HepG2 (cell line): ENCODE results near the gene MAPRE3. TPM values are rescaled to one million over a fixed set of nuclear protein-coding genes. Genes with fewer than 3 reads are reported as not detected.

Source experiments
- ZNF572 ChIP-seq: sonication (generic); formaldehyde crosslinking; IDR thresholded peaks from 2 replicates; pipeline ENCODE4 v1.5.1; 2020; ENCODE audit warnings: mild to moderate bottlenecking, missing genetic modification reagents
- ZNF747 ChIP-seq: sonication (generic); formaldehyde crosslinking; IDR thresholded peaks from 2 replicates; pipeline ENCODE4 v1.8.1; 2023; ENCODE audit warnings: missing genetic modification reagents, mild to moderate bottlenecking, borderline replicate concordance
- polyA plus RNA-seq, 8 experiments: library from polyadenylated mRNA; depleted of rRNA in 3 of 8; stranded (reverse) in 7 of 8; unstranded in 1 of 8; fragments of >200 nt; fragmentation: Illumina TruSeq in 4 of 8; extraction: Trizol in 4 of 8; gene quantifications; 2 replicates each; pipeline versions ENCODE4 v1.2.1 to v1.2.3, GENCODE V29; 2011 to 2016; ENCODE audit warnings: low read depth in 4 of 8, missing spikeins in 1 of 8, mixed read lengths in 1 of 8; ENCODE audit not compliant: insufficient read depth in 1 of 8
- total RNA-seq, 5 experiments: library from RNA; depleted of rRNA; stranded (reverse); fragments of >200 nt; fragmentation: Illumina TruSeq; extraction: Trizol; gene quantifications; 2 replicates each; pipeline ENCODE4 v1.2.3, GENCODE V29; 2016; ENCODE audit warnings: low read depth in 1 of 5
- TF ChIP-seq, protein P1 (sequence below), 2 experiments: fragments of 450-650 bp in 1 of 2; sonication (generic) in 1 of 2; formaldehyde crosslinking in 1 of 2; IDR thresholded peaks; 2 replicates each; pipeline versions ENCODE4 v1.6.1 to v1.8.0; 2016 to 2022; ENCODE audit warnings: antibody characterized with exemption in 1 of 2, mild to moderate bottlenecking in 1 of 2, missing genetic modification reagents in 1 of 2
- TF ChIP-seq, protein P2 (sequence below), 2 experiments: fragments of 450-650 bp in 1 of 2; sonication (generic) in 1 of 2; formaldehyde crosslinking; IDR thresholded peaks; 2 replicates each; pipeline versions ENCODE4 v1.5.0 to v1.8.0; 2020 to 2022; ENCODE audit warnings: mild to moderate bottlenecking in 1 of 2, missing genetic modification reagents in 1 of 2

The MAPRE3 gene
- total and polyA plus RNA-seq, 2 of the 13 experiments (the other 11 are each of a cell fraction or from before 2014, with no cell fraction given): 0.31 to 0.91 TPM

DNA sequence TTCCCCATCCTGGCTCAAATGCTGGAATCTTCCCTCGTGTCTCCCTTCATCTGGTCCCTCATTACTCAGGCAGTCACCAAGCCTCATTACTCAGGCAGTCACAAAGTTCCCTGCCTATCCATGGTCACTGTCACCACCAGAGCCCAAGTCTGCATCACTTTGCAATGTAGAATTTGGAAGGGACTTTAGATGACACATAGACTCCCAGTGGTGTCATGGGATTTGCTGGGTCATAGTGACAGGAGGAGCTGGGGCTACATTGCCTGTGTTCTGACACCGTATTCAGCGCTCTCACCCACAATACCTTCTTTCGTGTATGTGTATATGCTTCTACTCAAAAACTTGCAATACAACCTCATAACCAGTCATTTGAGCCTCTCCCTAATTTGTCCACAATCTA lies 105.9 kb downstream of the MAPRE3 start (continued):
- TF ChIP-seq, protein P1, sequence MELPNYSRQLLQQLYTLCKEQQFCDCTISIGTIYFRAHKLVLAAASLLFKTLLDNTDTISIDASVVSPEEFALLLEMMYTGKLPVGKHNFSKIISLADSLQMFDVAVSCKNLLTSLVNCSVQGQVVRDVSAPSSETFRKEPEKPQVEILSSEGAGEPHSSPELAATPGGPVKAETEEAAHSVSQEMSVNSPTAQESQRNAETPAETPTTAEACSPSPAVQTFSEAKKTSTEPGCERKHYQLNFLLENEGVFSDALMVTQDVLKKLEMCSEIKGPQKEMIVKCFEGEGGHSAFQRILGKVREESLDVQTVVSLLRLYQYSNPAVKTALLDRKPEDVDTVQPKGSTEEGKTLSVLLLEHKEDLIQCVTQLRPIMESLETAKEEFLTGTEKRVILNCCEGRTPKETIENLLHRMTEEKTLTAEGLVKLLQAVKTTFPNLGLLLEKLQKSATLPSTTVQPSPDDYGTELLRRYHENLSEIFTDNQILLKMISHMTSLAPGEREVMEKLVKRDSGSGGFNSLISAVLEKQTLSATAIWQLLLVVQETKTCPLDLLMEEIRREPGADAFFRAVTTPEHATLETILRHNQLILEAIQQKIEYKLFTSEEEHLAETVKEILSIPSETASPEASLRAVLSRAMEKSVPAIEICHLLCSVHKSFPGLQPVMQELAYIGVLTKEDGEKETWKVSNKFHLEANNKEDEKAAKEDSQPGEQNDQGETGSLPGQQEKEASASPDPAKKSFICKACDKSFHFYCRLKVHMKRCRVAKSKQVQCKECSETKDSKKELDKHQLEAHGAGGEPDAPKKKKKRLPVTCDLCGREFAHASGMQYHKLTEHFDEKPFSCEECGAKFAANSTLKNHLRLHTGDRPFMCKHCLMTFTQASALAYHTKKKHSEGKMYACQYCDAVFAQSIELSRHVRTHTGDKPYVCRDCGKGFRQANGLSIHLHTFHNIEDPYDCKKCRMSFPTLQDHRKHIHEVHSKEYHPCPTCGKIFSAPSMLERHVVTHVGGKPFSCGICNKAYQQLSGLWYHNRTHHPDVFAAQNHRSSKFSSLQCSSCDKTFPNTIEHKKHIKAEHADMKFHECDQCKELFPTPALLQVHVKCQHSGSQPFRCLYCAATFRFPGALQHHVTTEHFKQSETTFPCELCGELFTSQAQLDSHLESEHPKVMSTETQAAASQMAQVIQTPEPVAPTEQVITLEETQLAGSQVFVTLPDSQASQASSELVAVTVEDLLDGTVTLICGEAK (IDR thresholded peaks at IDR 0.05): no peak
- TF ChIP-seq, protein P1 (CRISPR knock-in tag; IDR thresholded peaks at IDR 0.05): no peak
- TF ChIP-seq ZNF572 (CRISPR knock-in tag) (no peak), ZNF747 (CRISPR knock-in tag) (no peak)
- TF ChIP-seq, protein P2, sequence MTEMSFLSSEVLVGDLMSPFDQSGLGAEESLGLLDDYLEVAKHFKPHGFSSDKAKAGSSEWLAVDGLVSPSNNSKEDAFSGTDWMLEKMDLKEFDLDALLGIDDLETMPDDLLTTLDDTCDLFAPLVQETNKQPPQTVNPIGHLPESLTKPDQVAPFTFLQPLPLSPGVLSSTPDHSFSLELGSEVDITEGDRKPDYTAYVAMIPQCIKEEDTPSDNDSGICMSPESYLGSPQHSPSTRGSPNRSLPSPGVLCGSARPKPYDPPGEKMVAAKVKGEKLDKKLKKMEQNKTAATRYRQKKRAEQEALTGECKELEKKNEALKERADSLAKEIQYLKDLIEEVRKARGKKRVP (CRISPR knock-in tag; IDR thresholded peaks at IDR 0.05): 0 out of 4 replicates have a peak, but pooled peaks of 1 of the 2 experiments have one; percentile 16

Other genes with a start within 250 kb of the MAPRE3 start
- 11.8 and 21.2 TPM in 2 replicates for gene SLC35F6, start 206.4 kb upstream of the MAPRE3 start, total RNA-seq (2016; rRNA removed; fragmentation: Illumina TruSeq; extraction: Trizol)
- gene SLC35F6, start 206.4 kb upstream of the MAPRE3 start, polyA plus RNA-seq (2011; rRNA removed): 15.2 and 19.2 TPM in 2 replicates
- gene CENPA, start 184.6 kb upstream of the MAPRE3 start, total RNA-seq (2016; rRNA removed; fragmentation: Illumina TruSeq; extraction: Trizol): 38.5 and 45.8 TPM in 2 replicates
- gene CENPA, start 184.6 kb upstream of the MAPRE3 start, polyA plus RNA-seq (2011; rRNA removed): 19.6 and 28.5 TPM in 2 replicates
- not detected in 2 replicates for gene DPYSL5, start 122.5 kb upstream of the MAPRE3 start, total RNA-seq (2016; rRNA removed; fragmentation: Illumina TruSeq; extraction: Trizol)
- 0.03 and 0.15 TPM in 2 replicates for gene DPYSL5, start 122.5 kb upstream of the MAPRE3 start, polyA plus RNA-seq (2011; rRNA removed)
- 28.0 and 58.3 TPM in 2 replicates for gene TMEM214, start 62.3 kb downstream of the MAPRE3 start, total RNA-seq (2016; rRNA removed; fragmentation: Illumina TruSeq; extraction: Trizol)
- 132 and 137 TPM in 2 replicates for gene TMEM214, start 62.3 kb downstream of the MAPRE3 start, polyA plus RNA-seq (2011; rRNA removed)
- 48.6 and 55.9 TPM in 2 replicates for gene AGBL5, start 81.0 kb downstream of the MAPRE3 start, total RNA-seq (2016; rRNA removed; fragmentation: Illumina TruSeq; extraction: Trizol)
- 63.6 and 73.3 TPM in 2 replicates for gene AGBL5, start 81.0 kb downstream of the MAPRE3 start, polyA plus RNA-seq (2011; rRNA removed)
- gene OST4, start 101.0 kb downstream of the MAPRE3 start, total RNA-seq (2016; rRNA removed; fragmentation: Illumina TruSeq; extraction: Trizol): 498 and 508 TPM in 2 replicates
- 491 and 584 TPM in 2 replicates for gene OST4, start 101.0 kb downstream of the MAPRE3 start, polyA plus RNA-seq (2011; rRNA removed)
- 4.0 and 9.7 TPM in 2 replicates for gene EMILIN1, start 108.0 kb downstream of the MAPRE3 start, total RNA-seq (2016; rRNA removed; fragmentation: Illumina TruSeq; extraction: Trizol)
- 8.1 and 13.1 TPM in 2 replicates for gene EMILIN1, start 108.0 kb downstream of the MAPRE3 start, polyA plus RNA-seq (2011; rRNA removed)
- gene KHK, start 116.1 kb downstream of the MAPRE3 start, total RNA-seq (2016; rRNA removed; fragmentation: Illumina TruSeq; extraction: Trizol): 29.9 and 40.9 TPM in 2 replicates
- 99.2 and 139 TPM in 2 replicates for gene KHK, start 116.1 kb downstream of the MAPRE3 start, polyA plus RNA-seq (2011; rRNA removed)
- 7.0 and 13.9 TPM in 2 replicates for gene CGREF1, start 148.5 kb downstream of the MAPRE3 start, total RNA-seq (2016; rRNA removed; fragmentation: Illumina TruSeq; extraction: Trizol)
- 23.4 and 30.8 TPM in 2 replicates for gene CGREF1, start 148.5 kb downstream of the MAPRE3 start, polyA plus RNA-seq (2011; rRNA removed)
- gene ABHD1, start 153.2 kb downstream of the MAPRE3 start, total RNA-seq (2016; rRNA removed; fragmentation: Illumina TruSeq; extraction: Trizol): 0.04 TPM in 1 of 2 replicates, not detected in the other
- 0.81 and 0.85 TPM in 2 replicates for gene ABHD1, start 153.2 kb downstream of the MAPRE3 start, polyA plus RNA-seq (2011; rRNA removed)
- 112 and 119 TPM in 2 replicates for gene PREB, start 164.0 kb downstream of the MAPRE3 start, total RNA-seq (2016; rRNA removed; fragmentation: Illumina TruSeq; extraction: Trizol)
- 192 and 208 TPM in 2 replicates for gene PREB, start 164.0 kb downstream of the MAPRE3 start, polyA plus RNA-seq (2011; rRNA removed)
- not detected in 2 replicates for gene PRR30, start 168.8 kb downstream of the MAPRE3 start, total RNA-seq (2016; rRNA removed; fragmentation: Illumina TruSeq; extraction: Trizol)
- gene PRR30, start 168.8 kb downstream of the MAPRE3 start, polyA plus RNA-seq (2011; rRNA removed): not detected in 2 replicates
- 0.02 and 0.04 TPM in 2 replicates for gene TCF23, start 178.4 kb downstream of the MAPRE3 start, total RNA-seq (2016; rRNA removed; fragmentation: Illumina TruSeq; extraction: Trizol)
- gene TCF23, start 178.4 kb downstream of the MAPRE3 start, polyA plus RNA-seq (2011; rRNA removed): 1.4 TPM in 2 replicates
- 130 and 207 TPM in 2 replicates for gene ATRAID, start 241.4 kb downstream of the MAPRE3 start, total RNA-seq (2016; rRNA removed; fragmentation: Illumina TruSeq; extraction: Trizol)
- 280 and 382 TPM in 2 replicates for gene ATRAID, start 241.4 kb downstream of the MAPRE3 start, polyA plus RNA-seq (2011; rRNA removed)
- 73.9 and 135 TPM in 2 replicates for gene SLC5A6, start 241.6 kb downstream of the MAPRE3 start, total RNA-seq (2016; rRNA removed; fragmentation: Illumina TruSeq; extraction: Trizol)
- 417 and 462 TPM in 2 replicates for gene SLC5A6, start 241.6 kb downstream of the MAPRE3 start, polyA plus RNA-seq (2011; rRNA removed)
- gene CAD, start 246.7 kb downstream of the MAPRE3 start, total RNA-seq (2016; rRNA removed; fragmentation: Illumina TruSeq; extraction: Trizol): 21.5 and 21.7 TPM in 2 replicates
- 37.0 and 43.1 TPM in 2 replicates for gene CAD, start 246.7 kb downstream of the MAPRE3 start, polyA plus RNA-seq (2011; rRNA removed)